Thyroid gland (tissue), 4 donors: ENCODE measurements around the gene ATF3.

Experiments
- POLR2A ChIP-seq, 2 donors: fragments of 450-650 bp; IDR thresholded peaks; one replicate each; pipeline ENCODE4 v1.6.1; 2017; ENCODE audit warnings: antibody characterized with exemption in 2 of 2, mild to moderate bottlenecking in 2 of 2, moderate library complexity in 1 of 2
- TF ChIP-seq, protein P1 (sequence below), 6 experiments: fragments of 200-600 bp in 3 of 6; fragments of 450-650 bp in 3 of 6; sonication (generic) in 3 of 6; IDR thresholded peaks; one replicate each; pipeline ENCODE4 v1.5.1; 2016 to 2019; ENCODE audit warnings: antibody characterized with exemption in 6 of 6, mild to moderate bottlenecking in 2 of 6, inconsistent platforms in 1 of 6, moderate library complexity in 1 of 6

DNA sequence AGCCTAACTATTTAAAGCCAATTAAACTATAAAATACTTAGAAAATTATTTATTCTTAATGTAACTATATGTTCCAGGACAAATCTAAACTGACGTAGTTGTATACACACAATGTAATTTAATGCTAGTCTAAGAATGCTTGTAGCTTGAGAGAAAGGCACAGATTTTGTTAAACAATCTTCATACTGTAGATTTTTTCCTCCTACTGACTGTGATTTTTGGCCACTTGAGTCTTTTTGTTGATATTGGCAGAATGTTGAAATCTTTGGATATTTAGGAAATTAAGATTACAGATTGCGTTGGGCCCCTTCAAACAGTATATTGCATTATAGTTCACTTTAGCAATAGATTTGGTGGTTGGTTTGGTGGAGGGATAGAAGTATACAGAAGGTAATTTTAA lies 40.5 kb downstream of the ATF3 start:
- TF ChIP-seq, protein P1, sequence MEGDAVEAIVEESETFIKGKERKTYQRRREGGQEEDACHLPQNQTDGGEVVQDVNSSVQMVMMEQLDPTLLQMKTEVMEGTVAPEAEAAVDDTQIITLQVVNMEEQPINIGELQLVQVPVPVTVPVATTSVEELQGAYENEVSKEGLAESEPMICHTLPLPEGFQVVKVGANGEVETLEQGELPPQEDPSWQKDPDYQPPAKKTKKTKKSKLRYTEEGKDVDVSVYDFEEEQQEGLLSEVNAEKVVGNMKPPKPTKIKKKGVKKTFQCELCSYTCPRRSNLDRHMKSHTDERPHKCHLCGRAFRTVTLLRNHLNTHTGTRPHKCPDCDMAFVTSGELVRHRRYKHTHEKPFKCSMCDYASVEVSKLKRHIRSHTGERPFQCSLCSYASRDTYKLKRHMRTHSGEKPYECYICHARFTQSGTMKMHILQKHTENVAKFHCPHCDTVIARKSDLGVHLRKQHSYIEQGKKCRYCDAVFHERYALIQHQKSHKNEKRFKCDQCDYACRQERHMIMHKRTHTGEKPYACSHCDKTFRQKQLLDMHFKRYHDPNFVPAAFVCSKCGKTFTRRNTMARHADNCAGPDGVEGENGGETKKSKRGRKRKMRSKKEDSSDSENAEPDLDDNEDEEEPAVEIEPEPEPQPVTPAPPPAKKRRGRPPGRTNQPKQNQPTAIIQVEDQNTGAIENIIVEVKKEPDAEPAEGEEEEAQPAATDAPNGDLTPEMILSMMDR (IDR thresholded peaks at IDR 0.05) = no peak
- no peak for TF ChIP-seq POLR2A (IDR thresholded peaks at IDR 0.05)
